Fibroblast of upper back skin (primary cell): ENCODE measurements around the gene OSBPL10.
"Not testable (repeated sequence)": the region's sequence is repeated elsewhere in the genome, so short reads cannot be mapped to it uniquely, and the experiment has no call there.

ENCODE experiments used
- DNase-seq: peaks from one replicate; pipeline ENCODE4 v3.0.0-alpha.2; 2013

Gene OSBPL10

DNA sequence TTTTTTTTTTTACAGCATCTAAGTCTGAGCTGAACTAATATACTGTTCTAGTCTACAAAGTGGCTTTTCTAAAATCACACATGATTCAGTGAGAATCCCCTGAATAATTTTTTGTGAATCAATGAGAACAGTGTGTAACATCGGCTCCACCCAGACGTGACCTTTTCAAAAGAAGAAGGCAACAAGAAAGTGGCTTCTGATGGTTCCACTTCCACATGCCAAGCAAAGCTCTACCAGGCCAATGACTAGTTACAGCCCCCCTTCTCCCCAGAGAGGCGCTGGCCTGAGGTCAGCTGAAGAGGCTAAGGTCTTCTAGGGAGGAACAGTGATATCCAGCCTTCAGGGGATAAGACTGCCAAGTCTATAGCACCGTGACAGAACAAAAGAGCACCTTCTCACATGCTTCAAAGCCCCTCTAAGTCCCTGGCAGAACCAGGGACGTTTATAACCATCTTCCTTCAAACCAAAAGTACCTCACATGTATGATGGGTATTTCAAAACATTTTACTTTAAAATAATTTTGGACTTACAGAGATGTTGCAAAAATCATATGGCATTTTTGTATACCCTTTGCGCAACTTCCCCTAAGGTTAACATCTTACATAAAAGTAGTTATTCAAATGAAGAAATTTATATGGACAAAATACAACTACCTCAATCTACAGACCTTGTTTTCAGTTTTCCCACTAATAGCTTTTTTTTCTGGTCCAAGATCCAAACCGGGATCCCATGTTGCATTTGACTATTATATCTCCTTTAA lies 177.9 kb downstream of the OSBPL10 start:
- DNase-seq = no peak

GRCh38 chr3:31800436-31800835 lies 180.6 kb downstream of the OSBPL10 start:
- no peak for DNase-seq

GRCh38 chr3:31798840-31799239 lies 182.2 kb downstream of the OSBPL10 start:
- DNase-seq = no peak

GRCh38 chr3:31793821-31794220 lies 187.2 kb downstream of the OSBPL10 start:
- DNase-seq = no peak

GRCh38 chr3:31791090-31791430 lies 190.0 kb downstream of the OSBPL10 start:
- DNase-seq = no peak

DNA sequence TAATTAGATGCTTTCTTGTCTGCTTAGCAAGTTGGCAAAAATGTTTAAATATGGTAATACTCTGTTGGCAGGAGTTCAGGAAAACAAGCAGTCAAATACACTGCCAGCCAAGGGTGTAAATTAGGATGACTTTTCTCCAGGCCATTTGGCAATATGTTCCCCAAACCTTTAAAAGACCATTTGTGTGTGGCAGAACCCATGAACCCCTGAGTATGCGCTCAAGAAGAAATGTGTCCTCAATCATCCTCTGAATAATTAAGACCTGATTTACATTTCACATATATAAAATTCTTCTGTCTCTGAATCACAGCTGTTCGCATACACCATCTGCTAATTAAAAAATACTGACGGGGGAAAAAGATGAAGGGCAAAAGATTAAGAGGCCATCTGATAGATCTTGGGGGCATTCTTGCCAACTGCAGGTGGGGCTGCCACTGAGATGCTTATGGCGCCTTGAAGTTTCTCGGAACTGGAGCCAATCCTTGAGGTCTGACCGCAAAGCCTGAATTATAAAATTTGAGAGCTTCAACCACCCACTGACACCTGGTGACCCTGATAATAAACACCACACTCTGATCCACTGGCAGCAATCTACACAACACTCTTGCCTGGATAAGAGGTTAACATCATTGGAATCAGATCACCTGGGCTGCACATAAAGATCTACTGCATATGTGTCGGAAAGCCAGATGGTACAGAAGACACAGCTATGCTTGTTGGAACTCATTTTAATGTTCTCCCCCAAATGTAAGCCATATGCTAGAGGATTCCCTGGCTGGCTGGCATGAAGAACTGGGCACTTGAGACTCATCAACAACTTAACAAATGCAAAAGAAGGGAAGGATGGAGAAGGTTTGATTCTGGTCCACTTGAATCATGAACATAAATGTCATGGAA lies 190.6 kb downstream of the OSBPL10 start:
- no peak for DNase-seq

DNA sequence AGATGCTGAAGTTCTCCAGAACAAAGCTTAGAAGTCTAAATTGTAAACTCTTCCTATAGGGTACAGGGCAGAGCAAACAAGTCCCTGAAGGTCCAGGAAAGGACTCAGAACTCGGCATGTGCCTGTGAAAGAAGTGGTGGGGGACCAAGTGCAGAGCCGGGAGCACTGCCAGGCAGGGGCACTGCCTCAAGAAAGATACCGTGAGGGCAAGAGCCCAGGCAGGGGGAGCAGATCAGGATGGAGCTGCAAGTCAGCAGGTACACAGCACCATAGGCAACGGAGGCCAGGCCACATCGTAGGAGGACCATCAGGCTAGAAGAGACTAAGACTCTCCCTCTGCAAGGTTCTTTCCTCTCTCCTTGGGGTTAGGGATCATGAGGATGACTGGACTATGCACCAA lies 191.6 kb downstream of the OSBPL10 start:
- no peak for DNase-seq

DNA sequence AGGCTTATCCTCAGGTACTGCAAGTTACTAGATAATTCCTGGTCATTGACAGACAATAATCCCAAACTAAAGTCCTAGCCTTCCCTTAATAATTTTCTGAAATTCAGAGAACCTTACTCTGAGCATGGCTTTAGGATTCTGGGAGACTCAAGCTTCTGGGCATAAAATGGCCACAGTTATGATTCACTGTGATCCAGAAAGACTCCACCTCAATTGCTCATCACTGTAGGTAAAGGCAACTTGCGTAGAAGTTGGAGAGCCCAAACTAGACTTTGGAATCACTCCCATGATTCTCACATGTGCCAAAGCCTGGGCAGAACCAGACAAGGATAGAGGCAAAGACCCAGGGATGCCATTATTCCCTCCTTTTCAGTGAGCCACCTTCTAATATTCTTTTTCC lies 195.3 kb downstream of the OSBPL10 start:
- DNase-seq = no peak

GRCh38 chr3:31785286-31785685 lies 195.8 kb downstream of the OSBPL10 start:
- DNase-seq = no peak

GRCh38 chr3:31783851-31784250 lies 197.2 kb downstream of the OSBPL10 start:
- DNase-seq = not testable (repeated sequence)

DNA sequence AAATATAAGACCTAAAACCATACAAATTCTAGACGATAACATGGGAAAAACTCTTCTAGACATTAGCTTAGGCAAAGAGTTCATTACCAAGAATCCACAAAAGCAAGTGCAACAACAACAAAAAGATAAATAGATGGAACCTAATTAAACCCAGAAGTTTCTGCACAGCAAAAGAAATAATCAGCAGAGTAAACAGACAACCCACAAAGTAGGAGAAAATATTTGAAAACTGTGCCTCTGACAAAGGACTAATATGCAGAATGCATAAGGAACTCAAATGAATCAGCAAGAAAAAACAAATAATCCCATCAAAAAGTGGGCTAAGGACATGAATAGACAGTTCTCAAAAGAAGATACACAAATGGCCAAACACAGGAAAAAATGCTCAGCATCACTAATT lies 198.8 kb downstream of the OSBPL10 start:
- DNase-seq = not testable (repeated sequence)

DNA sequence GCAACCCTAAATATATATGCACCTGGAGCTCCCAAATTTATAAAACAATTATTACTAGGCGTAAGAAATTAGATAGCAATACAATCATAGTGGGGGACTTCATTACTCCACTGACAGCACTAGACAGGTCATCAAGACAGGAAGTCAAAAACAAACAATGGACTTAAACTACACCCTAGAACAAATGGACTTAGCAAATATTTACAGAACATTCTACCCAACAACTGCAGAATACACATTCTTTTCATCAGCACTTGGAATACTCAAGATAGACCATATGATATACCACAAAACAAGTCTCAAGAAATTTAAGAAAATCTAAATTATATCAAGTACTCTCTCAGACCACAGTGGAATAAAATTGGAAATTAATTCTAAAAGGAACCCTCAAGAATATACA lies 201.5 kb downstream of the OSBPL10 start:
- DNase-seq = no peak

- DNase-seq = no peak
Measured at GRCh38 chr3:31777887-31778286, 203.2 kb downstream of the OSBPL10 start.

DNA sequence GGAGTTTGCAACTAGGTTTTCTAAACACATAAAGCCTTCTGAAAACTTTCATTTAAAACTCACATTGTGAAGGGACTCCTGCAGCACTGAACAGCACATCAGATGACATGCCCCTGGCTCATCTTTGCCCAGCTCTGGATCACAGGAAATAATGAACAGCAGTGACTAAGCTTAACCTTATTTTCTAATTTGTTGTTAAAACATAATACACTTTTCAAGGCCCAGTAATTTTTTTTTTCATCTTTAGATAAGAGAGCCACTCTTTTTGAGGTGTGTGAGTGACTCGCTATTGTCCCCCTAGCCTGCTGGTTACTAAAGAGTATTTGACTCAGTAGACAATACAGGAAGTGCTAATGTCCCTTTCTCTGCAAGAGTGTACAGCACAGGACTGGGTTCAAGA lies 204.0 kb downstream of the OSBPL10 start:
- DNase-seq = no peak

- peak; percentile 11 for DNase-seq
Measured at GRCh38 chr3:31776016-31776415, 205.0 kb downstream of the OSBPL10 start.

- no peak for DNase-seq
Measured at GRCh38 chr3:31775383-31775782, 205.7 kb downstream of the OSBPL10 start.

DNA sequence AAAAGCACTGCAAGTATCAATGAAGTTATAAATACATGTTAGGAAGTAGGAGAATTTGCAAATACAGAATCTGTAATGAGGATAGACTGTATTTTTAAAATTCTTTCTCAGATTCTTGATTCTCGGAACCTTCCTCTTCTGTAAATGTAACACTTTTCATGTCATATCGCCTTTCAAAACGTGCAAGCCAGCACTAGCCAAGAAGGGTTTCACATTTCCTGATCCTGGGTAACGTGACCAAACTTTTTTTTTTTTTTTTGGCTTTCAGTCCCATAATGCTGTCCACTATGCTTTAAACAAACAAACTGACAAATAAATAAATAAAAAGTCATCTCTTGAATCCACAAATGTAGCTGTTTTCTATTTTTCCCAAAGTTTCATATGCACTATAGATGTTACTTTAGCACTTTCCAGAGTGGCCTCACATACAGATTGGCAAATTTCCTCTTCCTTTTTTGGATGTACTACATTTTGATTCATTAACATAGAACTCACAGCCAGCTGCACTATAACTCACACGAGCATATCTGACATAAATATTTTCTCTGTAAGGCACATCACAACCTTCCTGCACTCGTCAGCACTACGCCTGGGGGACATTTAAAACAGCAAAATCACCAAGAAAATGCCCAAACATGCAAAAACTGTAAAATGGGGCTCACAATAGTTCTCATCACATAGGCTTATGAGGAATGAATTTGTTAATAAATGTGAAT lies 208.1 kb downstream of the OSBPL10 start:
- DNase-seq = no peak

DNA sequence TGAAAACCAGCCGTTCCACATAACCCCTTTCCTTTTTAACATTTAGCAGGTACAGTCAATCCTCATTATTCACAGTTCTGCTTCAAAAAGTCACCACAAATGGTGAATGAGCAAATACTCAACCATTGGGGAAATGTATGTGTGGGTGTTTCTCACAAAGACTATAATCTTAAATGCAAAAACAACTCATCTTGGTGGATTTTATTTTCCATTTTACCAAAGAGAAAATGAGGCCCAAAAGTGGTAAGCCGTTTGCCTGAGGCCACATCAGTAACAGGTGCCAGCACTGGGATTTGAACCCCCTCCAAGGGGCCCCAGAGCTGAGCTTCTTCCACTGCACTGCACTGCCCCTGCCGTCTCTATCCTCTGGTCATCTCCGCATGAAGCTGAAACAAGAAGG lies 208.8 kb downstream of the OSBPL10 start:
- no peak for DNase-seq

GRCh38 chr3:31770822-31771326 lies 210.2 kb downstream of the OSBPL10 start:
- no peak for DNase-seq

- DNase-seq = peak; percentile 62
Measured at GRCh38 chr3:31768479-31769125, 212.5 kb downstream of the OSBPL10 start.

GRCh38 chr3:31767920-31768319 lies 213.1 kb downstream of the OSBPL10 start:
- DNase-seq = no peak

- DNase-seq = no peak
Measured at GRCh38 chr3:31766669-31767068, 214.4 kb downstream of the OSBPL10 start.

DNA sequence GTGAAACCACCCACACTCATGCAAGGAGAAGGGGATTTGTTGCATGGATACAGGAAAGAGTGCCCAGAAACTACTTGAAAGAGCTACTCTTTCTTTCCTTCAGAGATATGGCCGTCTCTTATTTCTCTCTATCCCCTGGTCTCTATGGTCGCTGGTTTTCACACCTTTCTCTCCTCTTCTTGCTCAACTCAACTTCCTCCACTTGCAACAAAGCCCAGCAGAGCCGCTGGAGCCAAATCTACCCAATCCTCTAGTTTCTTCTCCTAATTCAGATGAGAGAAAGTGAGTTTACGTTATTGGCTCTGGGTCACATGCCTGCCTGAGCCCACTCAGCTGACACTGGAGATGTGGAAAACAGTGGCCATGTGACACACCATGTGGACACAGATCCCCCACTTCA lies 215.2 kb downstream of the OSBPL10 start:
- DNase-seq = no peak
